NK-92 (cell line): Measurements from ENCODE around the gene PHLDB1.

Source experiments
- DNase-seq: peaks from one replicate; lab custom pipeline; 2025; ENCODE audit not compliant: unreplicated experiment; lab: John Stamatoyannopoulos, UW

PHLDB1 gene

GRCh38 chr11:118621784-118622375 lies 14.5 kb downstream of the PHLDB1 start:
- no peak for DNase-seq

GRCh38 chr11:118622376-118623268 lies 15.2 kb downstream of the PHLDB1 start:
- DNase-seq, result no peak

- DNase-seq, result no peak
Measured at GRCh38 chr11:118623269-118623655, 15.8 kb downstream of the PHLDB1 start.

- DNase-seq, result no peak
Measured at GRCh38 chr11:118625036-118625690, 17.7 kb downstream of the PHLDB1 start.

- no peak for DNase-seq
Measured at GRCh38 chr11:118625976-118626375, 18.6 kb downstream of the PHLDB1 start.

- no peak for DNase-seq
Measured at GRCh38 chr11:118627566-118627965, 20.2 kb downstream of the PHLDB1 start.

GRCh38 chr11:118628031-118628430 lies 20.6 kb downstream of the PHLDB1 start:
- no peak for DNase-seq

- no peak for DNase-seq
Measured at GRCh38 chr11:118628432-118628831, 21.0 kb downstream of the PHLDB1 start.

- DNase-seq, result no peak
Measured at GRCh38 chr11:118628861-118629549, 21.6 kb downstream of the PHLDB1 start.

GRCh38 chr11:118629761-118630661 lies 22.6 kb downstream of the PHLDB1 start:
- DNase-seq, result no peak

- DNase-seq, result no peak
Measured at GRCh38 chr11:118631142-118631909, 23.9 kb downstream of the PHLDB1 start.

- DNase-seq, result no peak
Measured at GRCh38 chr11:118632577-118633318, 25.3 kb downstream of the PHLDB1 start.

GRCh38 chr11:118633319-118633690 lies 25.9 kb downstream of the PHLDB1 start:
- DNase-seq, result no peak

- DNase-seq, result no peak
Measured at GRCh38 chr11:118633979-118634378, 26.6 kb downstream of the PHLDB1 start.

- DNase-seq, result no peak
Measured at GRCh38 chr11:118634431-118635236, 27.2 kb downstream of the PHLDB1 start.

- DNase-seq, result no peak
Measured at GRCh38 chr11:118635237-118635591, 27.8 kb downstream of the PHLDB1 start.

- DNase-seq, result no peak
Measured at GRCh38 chr11:118635642-118636041, 28.2 kb downstream of the PHLDB1 start.

- DNase-seq, result no peak
Measured at GRCh38 chr11:118636569-118637290, 29.3 kb downstream of the PHLDB1 start.
